NCI-H748 treated with DMSO at 0.1 percent for 48 hours (cell line): ENCODE results near the gene KDM1B.
A peak's percentile ranks its signal among the peaks of the same experiment; 100 is the strongest.
"Not testable (repeated sequence)": the region's sequence is repeated elsewhere in the genome, so short reads cannot be mapped to it uniquely, and the experiment has no call there.

Source experiments
- DNase-seq: peaks from one replicate; lab custom pipeline; 2025; lab: John Stamatoyannopoulos, UW

The KDM1B gene

GRCh38 chr6:18148304-18149025 lies 6.8 kb upstream of the KDM1B start:
- DNase-seq: no peak

- DNase-seq: not testable (repeated sequence)
Measured at GRCh38 chr6:18151391-18151790, 3.8 kb upstream of the KDM1B start.

- DNase-seq: no peak
Measured at GRCh38 chr6:18151801-18152200, 3.4 kb upstream of the KDM1B start.

- DNase-seq: no peak
Measured at GRCh38 chr6:18153311-18153703, 1.9 kb upstream of the KDM1B start.

GRCh38 chr6:18154507-18155149 lies 594 bp upstream of the KDM1B start, which contains the start of gene TPMT:
TPMT (minus strand) TSS chr6:18155077; CDS start chr6:18149127, 5,950 bp downstream.
- DNase-seq: peak; percentile 98

GRCh38 chr6:18155864-18156421 lies 721 bp downstream of the KDM1B start:
- DNase-seq: peak; percentile 77

- DNase-seq: no peak
Measured at GRCh38 chr6:18160911-18161310, 5.7 kb downstream of the KDM1B start.

GRCh38 chr6:18161431-18161830 lies 6.2 kb downstream of the KDM1B start:
- DNase-seq: no peak

- no peak for DNase-seq
Measured at GRCh38 chr6:18162401-18162800, 7.2 kb downstream of the KDM1B start.

GRCh38 chr6:18165751-18166150 lies 10.5 kb downstream of the KDM1B start:
- no peak for DNase-seq

GRCh38 chr6:18166312-18167036 lies 11.3 kb downstream of the KDM1B start:
- no peak for DNase-seq

GRCh38 chr6:18168264-18168663 lies 13.0 kb downstream of the KDM1B start:
- no peak for DNase-seq

GRCh38 chr6:18171871-18172270 lies 16.6 kb downstream of the KDM1B start:
- DNase-seq: no peak

GRCh38 chr6:18176198-18176597 lies 21.0 kb downstream of the KDM1B start:
- not testable (repeated sequence) for DNase-seq

GRCh38 chr6:18177286-18177965 lies 22.2 kb downstream of the KDM1B start:
- peak; percentile 30 for DNase-seq

- no peak for DNase-seq
Measured at GRCh38 chr6:18178960-18179615, 23.9 kb downstream of the KDM1B start.

- no peak for DNase-seq
Measured at GRCh38 chr6:18179770-18180356, 24.6 kb downstream of the KDM1B start.

- DNase-seq: no peak
Measured at GRCh38 chr6:18182568-18182967, 27.3 kb downstream of the KDM1B start.

- DNase-seq: no peak
Measured at GRCh38 chr6:18183766-18184165, 28.5 kb downstream of the KDM1B start.

- DNase-seq: no peak
Measured at GRCh38 chr6:18185624-18186023, 30.4 kb downstream of the KDM1B start.

GRCh38 chr6:18186033-18186432 lies 30.8 kb downstream of the KDM1B start:
- no peak for DNase-seq
